Peyer's patch (tissue), 4 donors: ENCODE results near the gene EDC3. TPM values are rescaled to one million over a fixed set of nuclear protein-coding genes. Genes with fewer than 3 reads are reported as not detected.

ENCODE experiments used
- DNase-seq, 3 donors: peaks; one replicate each; pipeline ENCODE4 v3.0.0-alpha.2; 2017 to 2019
- H3K27ac ChIP-seq, 4 donors: fragments of 200-600 bp; sonication (generic); one replicate each; pipeline ENCODE4 v1.5.1; 2016 to 2019
- H3K27me3 ChIP-seq, 2 donors: fragments of 200-600 bp; sonication (generic); one replicate each; pipeline ENCODE4 v1.5.1; 2019
- H3K36me3 ChIP-seq, 3 donors: fragments of 200-600 bp; sonication (generic); one replicate each; pipeline ENCODE4 v1.5.1; 2016 to 2019
- H3K4me1 ChIP-seq, 4 donors: fragments of 200-600 bp; sonication (generic); one replicate each; pipeline ENCODE4 v1.5.1; 2016 to 2019
- H3K4me3 ChIP-seq, 4 donors: fragments of 200-600 bp; sonication (generic); 1 replicate in 3 of 4; 2 replicates in 1 of 4; pipeline ENCODE4 v1.5.1; 2016 to 2019; ENCODE audit warnings: mild to moderate bottlenecking in 1 of 4
- H3K9me3 ChIP-seq, 4 donors: fragments of 200-600 bp; sonication (generic); one replicate each; pipeline ENCODE4 v1.5.1; 2016 to 2019; ENCODE audit warnings: mild to moderate bottlenecking in 1 of 4
- POLR2A ChIP-seq, 2 donors: fragments of 450-650 bp; IDR thresholded peaks; one replicate each; pipeline ENCODE4 v1.5.1; 2017; ENCODE audit warnings: antibody characterized with exemption in 2 of 2, mild to moderate bottlenecking in 2 of 2, moderate library complexity in 2 of 2
- total RNA-seq, 4 donors: library from RNA; depleted of rRNA; stranded (reverse); fragments of >200 nt; gene quantifications; one replicate each; pipeline ENCODE4 v1.1.0, GENCODE V29; 2016
- TF ChIP-seq, protein P1 (sequence below), 6 experiments: fragments of 450-650 bp in 4 of 6; fragments of 200-600 bp in 2 of 6; sonication (generic) in 1 of 6; IDR thresholded peaks; one replicate each; pipeline ENCODE4 v1.5.1; 2017 to 2019; ENCODE audit warnings: antibody characterized with exemption in 6 of 6, mild to moderate bottlenecking in 3 of 6, moderate library complexity in 1 of 6

Gene EDC3
- total RNA-seq, 4 donors from 2014 or later: 23.5 to 43.7 (median 32.2) TPM

DNA sequence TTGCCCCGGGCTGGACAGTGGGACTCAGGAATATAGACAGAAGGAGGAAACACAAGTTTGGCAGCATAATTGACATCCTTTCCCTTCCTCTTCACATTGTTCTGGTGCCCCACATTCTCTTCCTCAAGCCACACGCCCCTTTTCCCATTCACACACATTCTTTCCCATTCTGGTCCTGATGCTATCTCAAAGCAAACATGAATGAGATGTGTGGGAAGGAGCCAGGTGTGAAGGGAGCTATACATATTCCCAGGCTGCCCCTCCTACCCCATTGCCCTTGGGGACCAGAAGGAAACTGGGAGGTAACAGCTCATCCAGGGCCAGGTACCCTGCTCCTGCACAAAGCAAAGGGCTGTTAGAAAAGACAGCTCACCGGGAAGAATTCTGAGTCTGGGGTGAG is 103.6 kb downstream of the EDC3 start:
- TF ChIP-seq POLR2A (IDR thresholded peaks at IDR 0.05): no peak
- TF ChIP-seq, protein P1, sequence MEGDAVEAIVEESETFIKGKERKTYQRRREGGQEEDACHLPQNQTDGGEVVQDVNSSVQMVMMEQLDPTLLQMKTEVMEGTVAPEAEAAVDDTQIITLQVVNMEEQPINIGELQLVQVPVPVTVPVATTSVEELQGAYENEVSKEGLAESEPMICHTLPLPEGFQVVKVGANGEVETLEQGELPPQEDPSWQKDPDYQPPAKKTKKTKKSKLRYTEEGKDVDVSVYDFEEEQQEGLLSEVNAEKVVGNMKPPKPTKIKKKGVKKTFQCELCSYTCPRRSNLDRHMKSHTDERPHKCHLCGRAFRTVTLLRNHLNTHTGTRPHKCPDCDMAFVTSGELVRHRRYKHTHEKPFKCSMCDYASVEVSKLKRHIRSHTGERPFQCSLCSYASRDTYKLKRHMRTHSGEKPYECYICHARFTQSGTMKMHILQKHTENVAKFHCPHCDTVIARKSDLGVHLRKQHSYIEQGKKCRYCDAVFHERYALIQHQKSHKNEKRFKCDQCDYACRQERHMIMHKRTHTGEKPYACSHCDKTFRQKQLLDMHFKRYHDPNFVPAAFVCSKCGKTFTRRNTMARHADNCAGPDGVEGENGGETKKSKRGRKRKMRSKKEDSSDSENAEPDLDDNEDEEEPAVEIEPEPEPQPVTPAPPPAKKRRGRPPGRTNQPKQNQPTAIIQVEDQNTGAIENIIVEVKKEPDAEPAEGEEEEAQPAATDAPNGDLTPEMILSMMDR (IDR thresholded peaks at IDR 0.05): no peak
- H3K4me1 ChIP-seq: no peaks in the 10 kb centered on the region
- H3K36me3 ChIP-seq: peaks cover 0 to 45% (median 0%) of the 10 kb centered on the region in 3 donors
- DNase-seq: no peak
- no peak overlapping the region for H3K27ac ChIP-seq
- H3K9me3 ChIP-seq: no peaks in the 10 kb centered on the region
- no peak overlapping the region for H3K4me3 ChIP-seq
- H3K27me3 ChIP-seq: no peaks in the 10 kb centered on the region

DNA sequence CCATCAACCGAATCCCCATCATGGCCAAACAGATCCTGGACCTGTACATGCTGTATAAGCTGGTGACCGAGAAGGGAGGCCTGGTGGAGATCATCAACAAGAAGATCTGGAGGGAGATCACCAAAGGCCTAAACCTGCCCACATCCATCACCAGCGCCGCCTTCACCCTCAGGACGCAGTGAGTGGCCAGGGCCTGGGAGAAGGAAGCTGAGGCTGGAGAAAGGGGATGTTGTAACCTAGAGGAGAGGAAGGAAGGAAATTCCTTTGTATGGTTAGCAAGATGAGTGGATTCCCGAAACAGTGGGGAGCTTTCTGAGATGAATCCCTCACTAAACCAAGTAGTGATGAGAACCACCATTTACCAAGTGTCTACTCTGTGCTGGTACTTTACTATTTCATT is 106.0 kb downstream of the EDC3 start:
- TF ChIP-seq, protein P1 (IDR thresholded peaks at IDR 0.05): no peak
- no peak for TF ChIP-seq POLR2A (IDR thresholded peaks at IDR 0.05)
- DNase-seq: no peak
- no peaks in the 10 kb centered on the region for H3K27me3 ChIP-seq
- H3K4me1 ChIP-seq: no peaks in the 10 kb centered on the region
- no peak overlapping the region for H3K4me3 ChIP-seq
- H3K36me3 ChIP-seq: peaks cover 0 to 49% (median 0%) of the 10 kb centered on the region in 3 donors
- H3K9me3 ChIP-seq: no peaks in the 10 kb centered on the region
- no peak overlapping the region for H3K27ac ChIP-seq

DNA sequence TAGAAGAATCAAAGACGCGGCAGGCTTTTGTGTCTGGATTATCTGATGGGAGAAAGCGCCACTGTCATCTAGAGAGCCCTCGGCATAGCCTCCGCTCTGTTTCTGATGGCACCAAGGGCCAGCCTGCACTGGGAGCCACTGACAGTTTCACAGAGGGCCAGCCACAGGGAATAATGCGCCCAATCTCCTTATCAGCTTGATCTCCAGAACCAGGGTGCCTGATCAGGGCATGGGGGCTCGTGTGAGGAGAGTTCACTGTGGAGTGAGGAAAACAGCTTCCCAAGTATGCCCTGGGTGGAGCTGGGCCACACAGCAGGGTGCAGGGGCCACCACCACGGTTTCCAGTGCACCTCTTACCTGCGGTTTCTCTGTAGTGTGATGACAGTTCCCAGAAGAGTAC is 110.0 kb downstream of the EDC3 start:
- Histone ChIP-seq H3K36me3 (peaks cover 0 to 16% (median 0%) of the 10 kb centered on the region in 3 donors), H3K9me3 (no peaks in the 10 kb centered on the region), H3K27ac (no peak overlapping the region), H3K4me1 (no peaks in the 10 kb centered on the region), H3K4me3 (no peak overlapping the region), H3K27me3 (no peaks in the 10 kb centered on the region)
- TF ChIP-seq POLR2A (IDR thresholded peaks at IDR 0.05): no peak
- TF ChIP-seq, protein P1 (IDR thresholded peaks at IDR 0.05): no peak
- no peak for DNase-seq

DNA sequence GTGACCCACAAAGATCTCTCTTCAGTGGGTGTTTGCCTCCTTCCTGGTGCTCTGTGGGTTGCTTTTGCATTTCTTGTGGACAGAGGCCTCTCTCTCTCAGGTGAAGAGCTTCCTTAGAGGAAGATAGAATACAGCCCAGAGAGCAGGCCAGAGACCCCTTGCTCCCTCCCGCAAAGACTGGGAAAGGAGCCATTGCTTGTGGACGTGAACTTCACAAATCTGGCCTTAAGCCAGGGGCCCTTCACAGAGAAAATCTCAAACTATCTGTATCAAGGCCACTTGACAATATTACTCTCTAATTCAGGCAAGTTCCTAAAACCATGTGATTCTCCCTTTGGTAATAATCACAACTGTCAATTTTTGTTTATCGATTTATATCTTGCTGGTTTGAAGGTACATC is 110.6 kb downstream of the EDC3 start:
- H3K9me3 ChIP-seq: no peaks in the 10 kb centered on the region
- no peak for DNase-seq
- H3K4me3 ChIP-seq: no peak overlapping the region
- TF ChIP-seq, protein P1 (IDR thresholded peaks at IDR 0.05): no peak
- H3K27me3 ChIP-seq: no peaks in the 10 kb centered on the region
- no peaks in the 10 kb centered on the region for H3K4me1 ChIP-seq
- H3K27ac ChIP-seq: no peak overlapping the region
- peaks cover 0 to 10% (median 0%) of the 10 kb centered on the region in 3 donors for H3K36me3 ChIP-seq

DNA sequence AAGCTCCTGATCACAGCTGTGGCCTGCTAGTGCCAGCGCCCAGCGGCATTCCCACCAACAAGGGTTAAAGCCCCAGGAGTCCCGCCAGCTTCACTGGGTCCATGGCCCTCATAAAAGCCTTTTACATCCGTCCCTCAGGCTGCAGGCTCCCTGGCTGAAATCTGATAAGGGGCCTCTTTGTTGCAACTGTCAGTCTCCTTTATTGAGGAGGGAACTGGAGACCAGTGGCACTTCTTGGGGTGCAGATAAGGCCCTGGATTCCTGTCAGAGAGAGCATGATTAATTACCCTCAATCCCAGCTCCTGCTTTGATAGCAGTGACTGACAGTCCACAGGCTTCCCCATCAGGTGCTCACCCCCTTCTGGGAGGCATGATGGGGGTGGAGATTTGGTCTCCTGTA is 111.0 kb downstream of the EDC3 start:
- H3K4me1 ChIP-seq: no peaks in the 10 kb centered on the region
- no peaks in the 10 kb centered on the region for H3K27me3 ChIP-seq
- TF ChIP-seq, protein P1 (IDR thresholded peaks at IDR 0.05): no peak
- TF ChIP-seq POLR2A (IDR thresholded peaks at IDR 0.05): no peak
- H3K27ac ChIP-seq: no peak overlapping the region
- peaks cover 0 to 6% (median 0%) of the 10 kb centered on the region in 3 donors for H3K36me3 ChIP-seq
- H3K9me3 ChIP-seq: no peaks in the 10 kb centered on the region
- no peak overlapping the region for H3K4me3 ChIP-seq
- DNase-seq: no peak

- peaks cover 0 to 6% (median 0%) of the 10 kb centered on the region in 3 donors for H3K36me3 ChIP-seq
- H3K9me3 ChIP-seq: no peaks in the 10 kb centered on the region
- TF ChIP-seq POLR2A (IDR thresholded peaks at IDR 0.05): no peak
- TF ChIP-seq, protein P1 (IDR thresholded peaks at IDR 0.05): no peak
- no peaks in the 10 kb centered on the region for H3K4me1 ChIP-seq
- DNase-seq: no peak
- H3K27me3 ChIP-seq: no peaks in the 10 kb centered on the region
- H3K27ac ChIP-seq: no peak overlapping the region
- H3K4me3 ChIP-seq: no peak overlapping the region
Observed at GRCh38 chr15:74584204-74584603, 111.6 kb downstream of the EDC3 start.
